ENCODE measurements around the gene LRRN1.

The LRRN1 gene

DNA sequence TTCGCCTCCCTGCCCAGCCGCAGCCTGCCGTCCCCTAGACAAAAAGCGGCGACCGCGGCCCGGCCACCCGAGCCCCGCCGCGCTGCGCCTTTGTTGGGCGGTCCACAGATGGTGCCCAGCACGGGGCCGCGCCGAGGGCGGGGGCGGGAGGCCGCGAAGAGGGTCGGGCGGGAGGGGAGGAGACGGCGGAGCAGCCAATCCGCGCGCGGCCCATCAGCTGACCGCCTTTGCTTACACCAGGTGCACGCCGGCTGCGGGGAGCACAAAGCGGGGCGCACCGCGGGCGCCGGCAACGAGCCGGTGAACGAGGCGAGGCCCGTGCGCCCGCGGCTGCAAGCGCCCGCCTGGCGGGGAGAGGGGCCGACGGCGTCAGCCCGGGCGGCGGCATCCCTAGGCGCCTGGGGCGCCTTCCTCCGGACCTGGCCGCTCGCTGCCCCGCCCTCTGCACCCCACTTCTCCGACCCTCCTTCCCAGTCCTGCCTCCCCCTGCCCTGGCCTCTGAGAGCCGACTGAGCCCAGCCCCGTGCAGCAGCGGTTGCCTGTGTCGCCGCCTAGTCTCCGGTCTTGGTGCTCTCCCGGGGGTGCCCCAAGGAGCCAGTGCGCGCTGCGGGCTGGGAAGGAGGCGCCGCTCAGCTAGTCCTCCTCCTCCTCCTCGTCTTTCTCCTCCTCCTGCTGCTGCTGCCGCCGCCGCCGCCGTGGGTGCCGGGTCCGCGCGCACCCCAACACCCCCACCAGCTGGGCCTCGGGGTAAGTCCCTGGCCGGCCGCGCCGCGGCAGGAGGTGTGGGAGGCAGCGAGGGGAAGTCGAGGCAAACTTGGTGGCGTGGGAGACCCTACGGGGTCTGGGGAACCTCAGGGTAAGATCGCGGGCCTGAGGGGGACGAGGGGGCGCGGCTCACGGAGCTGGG is at the start of gene LRRN1:
TSS of gene LRRN1 (plus strand) at position 259 of the 907 bp plus-strand sequence. CDS start 45,211 bp downstream, outside the sequence.
- H3K27ac ChIP-seq = no peak within 1 kb of the TSS
- DNase-seq (ENCODE audit: low read depth, low spot score) = no peak

DNA sequence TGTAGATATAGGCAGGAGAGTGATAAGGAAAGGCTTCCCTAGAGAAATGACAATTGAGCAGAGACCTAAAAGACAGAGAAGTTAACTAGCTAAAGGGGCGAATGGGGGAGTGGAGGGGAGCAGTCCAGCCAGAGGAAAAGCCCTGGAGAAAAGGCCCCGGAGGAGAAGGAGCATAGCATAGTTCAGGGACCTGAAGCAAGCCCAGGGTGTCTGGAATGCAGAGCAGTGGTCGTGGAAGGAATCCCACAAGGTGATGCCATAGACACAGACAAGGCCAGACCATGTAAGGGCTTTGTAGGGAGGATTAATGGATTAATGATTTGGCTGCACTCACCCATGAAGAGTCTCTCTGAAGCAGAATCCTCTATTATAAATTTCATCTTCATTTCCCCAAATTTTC is 45.8 kb upstream of the LRRN1 start:
- H3K27ac ChIP-seq = no peak overlapping the region
- no peak for DNase-seq (ENCODE audit: low read depth, low spot score)

DNA sequence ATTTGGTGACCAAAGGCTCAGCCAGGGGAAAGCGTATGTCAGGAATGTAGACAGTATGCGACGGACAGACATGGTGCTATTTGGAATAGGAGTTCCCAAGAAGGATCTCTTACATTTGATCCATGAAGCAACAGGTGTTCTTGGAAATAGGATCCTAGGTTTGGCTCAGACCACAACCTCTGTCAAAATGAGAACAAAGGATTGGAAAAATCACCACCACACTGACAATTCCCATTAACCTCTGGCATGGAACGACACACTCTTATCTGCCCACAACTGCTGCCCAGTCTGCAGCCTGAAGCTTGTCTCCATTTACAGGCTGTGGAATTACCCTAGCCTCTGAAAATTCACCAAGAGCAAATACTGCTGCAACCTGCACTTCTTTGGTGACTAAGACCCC is 33.6 kb upstream of the LRRN1 start:
- DNase-seq (ENCODE audit: low read depth, low spot score) = no peak
- H3K27ac ChIP-seq = no peak overlapping the region

DNA sequence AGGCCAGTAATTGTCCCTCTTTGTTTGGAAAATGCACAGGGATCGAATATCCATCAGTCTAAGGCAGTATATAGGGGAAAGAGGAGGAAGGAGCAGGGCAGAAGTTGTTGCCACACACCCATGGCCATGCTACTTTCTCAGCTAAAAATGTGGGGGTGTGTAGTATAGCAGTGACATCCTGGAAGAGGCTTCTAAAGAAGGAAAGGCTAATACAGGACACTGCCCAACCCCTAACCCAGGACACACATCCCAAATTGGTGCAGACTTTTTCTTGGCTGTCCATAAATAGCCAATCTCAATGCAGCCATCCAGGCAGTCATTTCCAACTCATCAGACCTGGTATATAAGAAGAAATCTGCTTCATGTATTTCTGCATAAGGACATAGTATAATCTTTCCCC is 33.1 kb upstream of the LRRN1 start:
- no peak for DNase-seq (ENCODE audit: low read depth, low spot score)

DNA sequence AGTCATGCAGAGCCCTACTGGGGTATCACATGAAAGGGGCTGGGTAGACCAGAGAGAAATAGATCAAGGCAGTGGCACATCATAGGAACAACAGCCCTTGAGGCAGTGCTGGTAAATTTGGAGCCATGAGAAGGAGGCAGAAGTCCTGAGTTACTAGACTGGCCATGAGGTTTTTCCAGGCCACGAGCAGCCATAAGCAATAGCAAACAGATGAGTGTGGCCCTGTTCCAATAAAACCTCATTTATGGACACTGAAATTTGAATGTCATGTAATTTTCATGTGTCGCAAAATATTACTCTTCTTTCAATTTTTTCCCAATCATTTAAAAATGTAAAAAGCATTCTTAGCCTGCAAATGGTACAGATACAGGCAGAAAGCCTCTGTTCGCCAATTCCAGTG is 28.1 kb upstream of the LRRN1 start:
- no peak for DNase-seq (ENCODE audit: low read depth, low spot score)
- no peak overlapping the region for H3K27ac ChIP-seq

More for the DNA sequence above, 33.1 kb upstream of the LRRN1 start:
- H3K27ac ChIP-seq = no peak overlapping the region

DNA sequence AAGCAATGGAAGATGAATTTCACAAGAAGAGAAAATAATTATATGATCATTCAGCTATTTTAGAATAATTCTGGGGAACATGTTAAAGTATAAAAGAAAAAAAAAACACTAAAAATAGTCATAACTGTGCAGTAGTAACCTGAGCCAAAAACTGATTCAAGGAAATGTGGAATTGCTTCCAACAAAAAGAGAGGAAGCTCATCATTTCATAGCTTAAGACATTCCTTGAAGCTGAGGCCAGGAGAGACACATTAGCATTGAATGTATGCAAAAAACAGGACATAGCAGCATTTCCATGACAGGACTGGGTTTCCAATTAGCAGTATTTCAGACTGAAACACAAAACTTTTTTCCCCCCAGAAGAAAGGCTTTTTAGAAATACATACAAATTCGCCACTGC is 27.7 kb upstream of the LRRN1 start:
- H3K27ac ChIP-seq = no peak overlapping the region
- DNase-seq (ENCODE audit: low read depth, low spot score) = no peak

DNA sequence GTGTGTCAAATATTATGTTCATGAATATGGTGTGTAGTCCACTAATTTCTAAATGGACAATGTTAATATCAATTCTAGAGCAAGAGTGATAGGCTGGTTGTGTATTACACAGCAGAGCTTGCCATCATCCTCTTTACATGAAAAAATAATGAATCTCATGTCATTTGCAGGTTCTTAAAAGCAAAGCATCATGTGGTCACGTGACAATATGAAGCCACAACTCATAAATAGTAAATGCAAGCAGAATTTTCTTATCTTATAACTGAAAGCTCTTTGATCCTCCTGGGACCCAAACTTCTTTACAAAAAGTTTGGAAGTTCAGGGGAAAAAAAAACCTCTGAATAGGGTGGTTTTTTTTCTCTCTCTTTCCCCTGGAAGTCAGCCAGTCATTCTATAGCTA is 26.9 kb upstream of the LRRN1 start:
- DNase-seq (ENCODE audit: low read depth, low spot score) = no peak
- H3K27ac ChIP-seq = no peak overlapping the region

DNA sequence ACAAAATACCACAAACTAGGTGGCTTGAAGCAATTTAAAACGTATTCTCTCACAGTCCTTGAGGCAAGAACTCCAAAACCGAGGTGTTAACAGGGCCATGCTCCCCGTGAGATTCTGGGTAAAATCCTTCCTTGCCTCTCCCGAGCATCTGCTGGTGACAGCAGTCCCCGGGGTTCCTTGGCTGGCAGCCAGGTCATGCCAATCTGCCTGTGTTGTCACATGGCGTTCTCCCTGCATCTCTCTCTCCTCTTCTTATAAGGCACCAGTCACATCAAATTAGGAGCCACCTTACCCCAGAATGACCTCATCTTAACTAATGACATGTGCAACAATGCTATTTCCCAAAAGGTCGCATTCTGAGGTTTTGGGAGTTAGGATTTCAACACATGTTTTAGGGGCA is 26.3 kb upstream of the LRRN1 start:
- no peak overlapping the region for H3K27ac ChIP-seq
- no peak for DNase-seq (ENCODE audit: low read depth, low spot score)

DNA sequence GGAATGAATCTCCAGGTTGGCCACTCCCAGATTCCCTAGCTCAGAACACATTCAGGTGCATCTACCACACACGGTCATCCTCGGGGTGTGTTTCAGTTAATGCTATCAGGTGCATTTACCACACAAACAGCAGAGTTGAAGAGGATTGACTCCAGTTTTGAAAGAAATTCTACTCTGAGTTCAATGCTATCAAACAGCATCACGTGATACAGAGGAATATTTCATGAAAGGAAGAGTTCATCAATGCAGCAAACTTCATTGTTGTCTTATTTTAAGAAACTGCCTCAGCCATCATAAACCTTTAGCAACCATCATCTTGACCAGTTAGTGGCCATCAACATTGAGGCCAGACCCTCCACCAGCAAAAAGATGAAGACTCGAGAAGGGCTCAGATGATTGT is 22.6 kb upstream of the LRRN1 start:
- DNase-seq (ENCODE audit: low read depth, low spot score) = no peak
- no peak overlapping the region for H3K27ac ChIP-seq

DNA sequence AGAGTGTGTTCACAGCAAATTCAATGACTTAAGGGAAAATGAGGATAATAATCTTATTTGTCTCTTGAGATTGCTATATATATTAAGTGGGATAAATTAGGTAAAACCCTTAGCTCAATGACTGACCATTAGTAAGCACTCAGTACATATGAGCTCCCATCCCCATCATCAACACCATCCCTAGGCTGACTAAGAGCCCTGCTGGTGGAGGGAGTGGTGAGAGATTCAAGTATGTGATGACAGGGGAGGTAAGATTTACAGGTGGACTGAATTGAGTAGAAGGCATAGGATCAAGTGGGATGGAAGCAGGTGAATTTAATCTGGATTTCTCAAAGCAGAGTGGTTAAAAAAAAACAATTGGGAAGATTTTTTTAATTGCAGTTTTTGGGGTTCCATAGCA is 21.0 kb upstream of the LRRN1 start:
- H3K27ac ChIP-seq = peak overlapping the region; percentile 9
- DNase-seq (ENCODE audit: low read depth, low spot score) = no peak

DNA sequence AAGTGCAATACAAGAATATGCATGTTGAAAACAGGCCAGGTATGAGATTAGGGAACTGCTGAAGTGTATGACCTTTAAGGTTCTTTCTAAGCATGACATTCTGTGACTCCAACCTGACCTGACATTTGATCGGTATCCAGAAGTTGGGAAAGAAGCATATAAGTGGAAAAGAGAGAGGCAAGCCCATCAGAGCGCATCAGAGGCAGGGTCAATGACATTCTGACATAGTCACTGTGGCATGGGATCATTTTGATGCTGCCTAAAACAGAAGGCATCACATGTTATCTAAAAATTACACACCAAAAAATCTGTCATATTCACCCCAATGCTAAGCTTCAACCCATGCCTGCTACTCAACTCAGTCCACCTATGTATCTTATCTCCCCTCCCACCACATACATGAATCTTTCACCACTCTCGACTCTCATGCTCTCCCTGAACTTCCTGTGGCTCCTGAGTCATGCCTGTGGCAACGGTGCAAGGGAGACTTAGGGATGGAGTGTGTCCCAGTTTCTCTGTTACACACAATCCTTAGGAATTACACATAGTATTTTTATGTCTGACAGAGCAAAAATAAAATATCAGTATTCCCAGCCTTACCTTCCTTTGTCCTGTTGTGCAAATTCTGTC is 20.5 kb upstream of the LRRN1 start:
- no peak for DNase-seq (ENCODE audit: low read depth, low spot score)
- peak overlapping the region; percentile 9 for H3K27ac ChIP-seq

DNA sequence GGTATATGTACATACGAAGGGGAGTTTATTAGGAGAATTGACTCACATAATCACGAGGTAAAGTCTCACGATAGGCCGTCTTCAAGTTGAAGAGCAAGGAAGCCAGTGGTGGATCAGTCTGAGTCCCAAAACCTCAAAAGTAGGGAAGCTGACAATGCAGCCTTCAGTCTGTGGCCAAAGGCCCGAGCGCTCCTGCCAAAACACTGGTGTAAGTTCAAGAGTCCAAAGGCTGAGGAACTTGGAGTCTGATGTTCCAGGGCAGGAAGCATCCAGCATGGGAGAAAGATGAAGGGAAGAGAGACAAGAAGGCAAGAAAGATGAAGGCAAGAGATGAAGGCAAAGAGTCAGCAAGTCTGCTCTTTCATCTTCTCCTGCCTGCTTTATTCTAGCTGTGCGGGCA is 16.8 kb upstream of the LRRN1 start:
- no peak for DNase-seq (ENCODE audit: low read depth, low spot score)
- no peak overlapping the region for H3K27ac ChIP-seq

DNA sequence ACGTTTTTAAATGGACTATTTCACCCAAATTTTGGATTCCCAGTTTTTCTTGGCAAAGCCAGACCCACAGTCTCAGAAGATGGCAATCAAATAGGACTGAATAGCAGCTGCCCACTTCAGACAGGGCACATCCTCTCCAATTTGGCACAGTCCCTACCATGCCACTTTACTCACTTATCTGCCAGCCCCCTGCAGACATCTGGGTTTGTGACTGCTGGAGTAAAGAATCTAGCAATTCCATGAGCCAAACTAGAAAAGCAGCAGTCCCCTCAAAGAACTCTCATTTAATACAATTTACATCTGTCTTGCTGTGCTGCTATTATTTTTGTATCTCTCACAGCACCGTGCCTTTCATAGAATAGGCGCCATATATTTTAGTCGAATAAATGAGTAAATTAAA is 16.0 kb upstream of the LRRN1 start:
- no peak overlapping the region for H3K27ac ChIP-seq

DNA sequence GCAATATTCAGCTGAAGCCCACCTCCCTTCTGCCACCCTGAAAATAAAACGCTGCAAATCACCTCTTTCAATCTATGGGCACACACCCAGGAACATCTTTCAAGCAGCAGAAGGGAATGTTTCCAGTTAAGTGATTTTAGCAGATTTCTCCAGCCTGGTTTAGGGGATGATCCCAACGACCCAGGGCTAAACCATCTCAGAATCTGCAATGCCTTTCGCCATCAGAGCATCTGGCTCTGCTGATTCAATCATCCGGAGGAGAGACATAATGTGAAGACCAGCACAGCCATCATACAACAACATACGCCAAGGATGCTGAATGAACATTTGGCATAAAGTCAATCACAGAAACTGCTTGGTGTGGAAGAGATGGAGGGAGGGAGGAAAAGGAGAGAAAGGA is 15.5 kb upstream of the LRRN1 start:
- H3K27ac ChIP-seq = no peak overlapping the region
- DNase-seq (ENCODE audit: low read depth, low spot score) = no peak

More for the DNA sequence above, 16.0 kb upstream of the LRRN1 start:
- DNase-seq (ENCODE audit: low read depth, low spot score) = no peak

DNA sequence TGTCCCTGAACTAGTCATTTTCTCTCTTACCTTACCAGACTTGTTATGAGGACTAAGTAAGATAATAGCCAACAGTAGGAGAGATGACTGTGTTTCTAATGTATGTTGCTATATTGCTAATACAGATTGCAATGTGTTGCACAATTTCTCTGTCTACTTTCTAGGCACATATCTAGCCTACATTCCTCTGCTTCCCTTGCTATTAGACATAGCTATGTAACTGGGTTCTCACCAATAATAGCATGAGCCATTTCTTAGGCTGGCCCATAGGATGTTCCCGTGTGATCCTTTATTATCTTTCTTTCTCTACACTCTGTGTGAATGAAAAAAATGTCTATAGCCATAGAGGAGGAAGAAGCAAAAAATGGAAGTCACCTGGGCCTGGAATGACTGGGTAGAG is 6.8 kb upstream of the LRRN1 start:
- DNase-seq (ENCODE audit: low read depth, low spot score) = peak; percentile 22
- peak overlapping the region; percentile 51 for H3K27ac ChIP-seq

DNA sequence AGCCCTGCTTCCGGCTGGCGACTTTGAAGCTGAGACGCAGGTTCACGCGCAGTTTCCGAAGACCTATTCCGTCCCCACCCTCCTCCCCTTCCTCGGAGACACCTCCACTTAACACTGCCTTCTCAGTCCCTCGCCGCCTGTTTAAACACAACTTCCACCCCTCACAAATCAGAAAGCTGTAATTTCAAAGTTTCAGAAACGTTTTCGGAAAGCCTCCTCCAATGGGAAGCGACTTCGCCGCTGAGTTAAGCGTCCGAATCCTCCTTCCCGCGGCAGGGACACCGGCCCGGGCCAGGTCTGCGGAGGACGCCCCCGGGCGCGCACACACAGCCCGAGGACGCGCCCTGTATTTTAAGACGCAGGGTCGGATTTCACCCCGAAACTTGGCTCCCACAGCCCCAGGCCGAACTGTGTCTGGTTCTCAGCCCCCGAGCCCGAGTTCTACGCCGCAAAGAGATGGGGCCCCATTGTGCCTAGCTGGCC is 559 bp upstream of the LRRN1 start:
- no peak overlapping the region for H3K27ac ChIP-seq
- no peak for DNase-seq (ENCODE audit: low read depth, low spot score)

DNA sequence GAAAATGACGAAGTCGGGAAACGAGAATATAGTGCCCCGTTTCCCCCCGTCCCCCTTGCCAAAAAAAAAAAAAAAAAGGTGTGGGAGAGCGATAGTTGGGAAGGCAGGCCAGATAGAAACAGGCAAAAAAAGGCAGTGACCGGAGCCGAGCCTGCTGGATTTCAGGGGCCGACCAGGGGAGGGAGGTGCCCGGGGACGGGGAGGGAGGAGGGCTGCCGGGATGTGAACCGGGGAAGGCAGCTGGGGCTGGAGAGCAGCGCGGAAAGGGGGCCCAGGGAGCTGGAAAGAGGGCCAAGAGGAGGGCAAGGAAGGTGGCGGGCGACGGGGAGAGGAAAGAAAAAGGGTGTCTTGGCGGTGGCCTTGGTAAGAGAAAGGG is 837 bp downstream of the LRRN1 start:
- no peak overlapping the region for H3K27ac ChIP-seq
- no peak for DNase-seq (ENCODE audit: low read depth, low spot score)

DNA sequence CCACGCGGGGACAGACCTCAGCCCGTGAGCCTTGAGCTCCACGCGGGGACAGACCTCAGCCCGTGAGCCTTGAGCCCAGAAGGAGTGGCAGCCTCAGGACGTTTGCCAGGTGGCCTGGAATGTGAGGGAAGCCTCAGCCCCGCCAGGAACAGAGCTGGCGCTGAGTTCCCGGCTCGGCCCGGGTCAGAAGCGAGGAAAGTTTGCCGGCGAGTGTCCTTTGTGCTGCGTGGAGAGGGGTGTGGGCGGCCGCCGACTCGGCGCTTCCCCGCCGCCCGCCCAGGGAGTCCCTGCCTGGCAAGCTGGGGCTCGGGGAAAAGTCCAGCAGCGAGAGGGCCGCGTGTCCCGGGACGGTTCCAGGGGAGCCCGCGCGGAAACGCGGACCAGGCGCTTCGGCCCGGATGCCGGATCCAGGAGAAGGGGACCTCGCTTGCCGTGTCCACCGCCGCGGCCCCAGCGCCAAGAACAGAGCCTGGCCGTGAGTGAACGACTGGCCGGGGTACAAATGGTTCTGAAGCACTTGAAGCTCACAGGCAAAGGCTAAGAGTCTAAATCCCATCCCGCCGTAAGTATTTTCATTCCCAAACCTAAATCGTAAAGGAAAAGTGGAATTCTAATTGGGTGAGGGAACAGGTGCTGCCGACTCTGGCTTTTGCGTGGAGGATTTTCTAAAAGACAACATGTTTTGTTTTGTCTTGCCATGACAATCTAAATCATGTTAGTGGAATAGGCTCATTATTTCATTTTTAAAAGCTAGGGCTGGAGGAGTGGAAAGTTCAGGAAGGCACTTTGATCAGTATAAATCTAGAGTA is 1.7 kb downstream of the LRRN1 start:
- DNase-seq (ENCODE audit: low read depth, low spot score) = no peak
- H3K27ac ChIP-seq = no peak overlapping the region

DNA sequence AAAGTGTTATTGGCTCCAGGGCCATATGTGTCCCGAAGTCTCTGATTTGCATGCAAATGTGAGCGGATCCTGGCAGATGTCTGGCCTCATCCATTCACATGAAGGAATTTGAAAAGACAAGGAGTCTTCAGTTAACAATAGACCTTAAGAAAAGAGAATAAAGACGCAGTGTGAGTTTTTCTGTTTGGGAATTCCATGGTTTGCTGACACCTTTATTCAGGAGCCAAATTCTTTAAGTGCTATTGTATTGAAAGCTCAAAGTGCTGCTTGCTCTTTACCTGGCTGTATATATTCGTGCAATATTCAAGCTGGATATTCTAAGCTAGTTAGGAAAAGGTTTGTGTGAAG is 2.2 kb downstream of the LRRN1 start:
- no peak overlapping the region for H3K27ac ChIP-seq
- no peak for DNase-seq (ENCODE audit: low read depth, low spot score)

DNA sequence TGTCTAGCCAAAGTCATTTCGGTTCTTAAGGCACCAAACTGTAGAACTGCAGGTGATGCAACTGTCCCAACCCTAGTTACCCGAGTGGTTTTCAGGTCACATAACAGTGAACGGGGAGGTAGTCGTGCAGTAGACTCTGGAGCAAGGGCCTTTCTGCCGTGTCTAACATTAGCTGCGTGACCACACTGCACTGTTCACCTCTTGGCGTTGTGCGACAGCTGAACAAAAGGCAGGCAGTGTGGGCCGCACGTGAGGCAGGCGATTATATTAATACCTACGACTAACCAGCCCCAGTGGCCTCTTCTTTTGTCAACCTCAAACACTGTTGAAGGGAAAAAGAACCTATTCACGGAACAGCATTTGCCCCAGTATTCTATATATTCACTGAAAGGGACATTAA is 2.8 kb downstream of the LRRN1 start:
- DNase-seq (ENCODE audit: low read depth, low spot score) = no peak
- no peak overlapping the region for H3K27ac ChIP-seq

DNA sequence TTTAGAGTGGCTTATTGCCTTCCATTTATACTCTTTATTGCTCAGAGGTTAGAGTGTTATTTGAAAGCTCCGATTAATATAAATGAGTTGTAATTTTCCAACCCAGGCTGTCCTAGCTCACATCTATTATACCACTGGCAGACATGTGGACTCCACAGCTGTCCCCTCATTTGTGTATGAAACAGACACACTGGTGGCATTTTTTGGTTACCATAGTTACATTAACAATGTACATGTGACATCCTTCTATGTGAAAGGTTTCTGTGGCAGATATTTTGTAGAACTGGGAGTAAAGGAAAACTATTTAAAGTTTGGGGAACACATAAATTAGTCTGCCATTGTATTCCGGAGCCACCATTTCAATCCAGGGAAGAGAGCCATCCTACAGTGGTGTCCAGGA is 5.3 kb downstream of the LRRN1 start:
- DNase-seq (ENCODE audit: low read depth, low spot score) = no peak
- no peak overlapping the region for H3K27ac ChIP-seq
